ENCODE data around the gene RUNX1. TPM values are rescaled to one million over a fixed set of nuclear protein-coding genes. Genes with fewer than 3 reads are reported as not detected.

Gene RUNX1
- total RNA-seq, 1 experiment from 2014 or later, result 0.52 TPM

DNA sequence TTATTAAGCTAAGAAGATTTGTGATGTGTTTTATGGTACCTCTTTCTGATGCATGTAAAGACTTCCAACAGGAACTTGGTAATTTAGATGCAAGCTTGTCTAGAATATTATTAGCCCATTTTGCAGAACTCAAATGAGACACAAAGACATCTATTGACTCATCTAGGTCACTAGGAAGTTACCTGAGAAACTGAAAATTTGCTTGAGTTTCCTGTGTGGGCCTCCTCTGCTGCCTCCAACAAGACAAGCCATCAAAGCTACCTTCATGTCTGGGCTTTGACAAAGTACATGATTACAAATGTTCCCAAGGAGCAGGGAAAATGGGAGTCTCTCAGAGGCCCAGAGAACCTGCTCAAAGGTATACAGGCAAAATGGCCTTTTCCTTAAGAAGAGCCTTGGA lies 5.6 kb downstream of the RUNX1 start:
- Histone ChIP-seq H3K27ac (ENCODE audit: low read depth, low read length, poor library complexity, severe bottlenecking) (no peak overlapping the region), H3K27me3 (replicated peaks; ENCODE audit: insufficient read depth, low read depth, low read length, poor library complexity) (peaks cover 52% of the 10 kb centered on the region)
- POLR2A ChIA-PET (ENCODE audit: low non-redundant PET), result no interaction called here

DNA sequence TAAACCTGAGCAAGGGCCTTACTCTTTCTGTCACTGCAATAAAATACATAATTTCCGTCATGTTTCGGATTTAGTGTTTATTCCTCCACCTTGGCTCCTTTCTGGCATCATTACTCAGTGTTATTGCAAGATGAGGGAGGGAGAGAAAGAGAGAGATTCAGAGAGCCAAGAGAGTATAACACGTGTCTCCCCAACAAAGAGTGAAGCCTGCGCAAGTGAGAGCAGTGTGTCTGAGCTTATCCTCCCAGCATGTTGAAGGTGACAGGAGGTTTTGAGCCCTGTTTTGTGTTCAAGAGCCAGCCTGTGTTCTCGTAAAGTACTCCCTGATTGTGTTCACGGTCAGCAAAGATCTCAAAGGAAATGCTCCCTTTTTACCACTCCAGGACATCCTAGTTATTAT lies 6.3 kb downstream of the RUNX1 start:
- POLR2A ChIA-PET (ENCODE audit: low non-redundant PET), result no interaction called here
- H3K36me3 ChIP-seq (ENCODE audit: insufficient read depth, low read length, poor library complexity, severe bottlenecking), result no peaks in the 10 kb centered on the region
- CTCF ChIA-PET, result no interaction called here
- no peak for TF ChIP-seq EZH2 (IDR thresholded peaks at IDR 0.05; ENCODE audit: borderline replicate concordance, low read depth, low read length, poor library complexity, severe bottlenecking)
- TF ChIP-seq, protein P1, sequence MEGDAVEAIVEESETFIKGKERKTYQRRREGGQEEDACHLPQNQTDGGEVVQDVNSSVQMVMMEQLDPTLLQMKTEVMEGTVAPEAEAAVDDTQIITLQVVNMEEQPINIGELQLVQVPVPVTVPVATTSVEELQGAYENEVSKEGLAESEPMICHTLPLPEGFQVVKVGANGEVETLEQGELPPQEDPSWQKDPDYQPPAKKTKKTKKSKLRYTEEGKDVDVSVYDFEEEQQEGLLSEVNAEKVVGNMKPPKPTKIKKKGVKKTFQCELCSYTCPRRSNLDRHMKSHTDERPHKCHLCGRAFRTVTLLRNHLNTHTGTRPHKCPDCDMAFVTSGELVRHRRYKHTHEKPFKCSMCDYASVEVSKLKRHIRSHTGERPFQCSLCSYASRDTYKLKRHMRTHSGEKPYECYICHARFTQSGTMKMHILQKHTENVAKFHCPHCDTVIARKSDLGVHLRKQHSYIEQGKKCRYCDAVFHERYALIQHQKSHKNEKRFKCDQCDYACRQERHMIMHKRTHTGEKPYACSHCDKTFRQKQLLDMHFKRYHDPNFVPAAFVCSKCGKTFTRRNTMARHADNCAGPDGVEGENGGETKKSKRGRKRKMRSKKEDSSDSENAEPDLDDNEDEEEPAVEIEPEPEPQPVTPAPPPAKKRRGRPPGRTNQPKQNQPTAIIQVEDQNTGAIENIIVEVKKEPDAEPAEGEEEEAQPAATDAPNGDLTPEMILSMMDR (conservative IDR thresholded peaks at IDR 0.05; ENCODE audit: low read depth, low read length), result no peak
- H3K4me1 ChIP-seq (ENCODE audit: insufficient read depth, low read length, poor library complexity, severe bottlenecking), result no peaks in the 10 kb centered on the region
- H3K9me3 ChIP-seq (ENCODE audit: low read depth, low read length, poor library complexity, severe bottlenecking), result no peaks in the 10 kb centered on the region
- BruUV-seq (replicated peaks), result no TSS peak
- no peak overlapping the region for H3K27ac ChIP-seq (ENCODE audit: low read depth, low read length, poor library complexity, severe bottlenecking)
- H3K27me3 ChIP-seq (replicated peaks; ENCODE audit: insufficient read depth, low read depth, low read length, poor library complexity), result peaks cover 44% of the 10 kb centered on the region
- intact Hi-C loops (cut with micrococcal nuclease; ENCODE audit: unreplicated experiment), result no loop called here
- DNase-seq (ENCODE audit: low spot score), result no peak
- no peak overlapping the region for H3K4me3 ChIP-seq (ENCODE audit: low read depth, low read length, poor library complexity, severe bottlenecking)

More for the DNA sequence above, 5.6 kb downstream of the RUNX1 start:
- no TSS peak for BruUV-seq (replicated peaks)
- intact Hi-C loops (cut with micrococcal nuclease; ENCODE audit: unreplicated experiment), result no loop called here
- no peaks in the 10 kb centered on the region for H3K36me3 ChIP-seq (ENCODE audit: insufficient read depth, low read length, poor library complexity, severe bottlenecking)
- no peaks in the 10 kb centered on the region for H3K4me1 ChIP-seq (ENCODE audit: insufficient read depth, low read length, poor library complexity, severe bottlenecking)
- H3K4me3 ChIP-seq (ENCODE audit: low read depth, low read length, poor library complexity, severe bottlenecking), result no peak overlapping the region
- no peak for TF ChIP-seq EZH2 (IDR thresholded peaks at IDR 0.05; ENCODE audit: borderline replicate concordance, low read depth, low read length, poor library complexity, severe bottlenecking)
- TF ChIP-seq, protein P1 (conservative IDR thresholded peaks at IDR 0.05; ENCODE audit: low read depth, low read length), result no peak
- H3K9me3 ChIP-seq (ENCODE audit: low read depth, low read length, poor library complexity, severe bottlenecking), result no peaks in the 10 kb centered on the region
- CTCF ChIA-PET, result no interaction called here
- no peak for DNase-seq (ENCODE audit: low spot score)

DNA sequence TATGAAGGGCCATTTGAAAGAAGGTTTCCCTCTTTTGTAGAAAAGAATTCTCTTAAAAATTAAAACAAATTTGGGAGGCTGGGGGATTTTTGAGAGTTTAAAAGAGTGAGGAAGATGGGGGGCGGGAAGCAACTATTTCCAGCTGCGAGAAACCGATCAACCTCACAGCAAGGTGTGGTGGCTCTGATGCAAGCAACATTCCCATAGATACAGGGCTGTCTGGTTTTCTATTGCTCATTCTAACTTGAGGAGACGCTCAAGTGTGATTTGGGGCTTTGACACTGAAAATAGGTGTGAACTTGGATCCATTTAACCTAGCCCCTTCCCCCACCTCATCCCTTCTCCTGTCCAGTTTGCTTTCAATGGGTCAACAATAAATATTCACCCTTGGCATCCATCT lies 7.2 kb downstream of the RUNX1 start:
- TF ChIP-seq, protein P1 (conservative IDR thresholded peaks at IDR 0.05; ENCODE audit: low read depth, low read length), result no peak
- no peak for TF ChIP-seq EZH2 (IDR thresholded peaks at IDR 0.05; ENCODE audit: borderline replicate concordance, low read depth, low read length, poor library complexity, severe bottlenecking)
- H3K9me3 ChIP-seq (ENCODE audit: low read depth, low read length, poor library complexity, severe bottlenecking), result no peaks in the 10 kb centered on the region
- H3K36me3 ChIP-seq (ENCODE audit: insufficient read depth, low read length, poor library complexity, severe bottlenecking), result no peaks in the 10 kb centered on the region
- BruUV-seq (replicated peaks), result no TSS peak
- H3K4me1 ChIP-seq (ENCODE audit: insufficient read depth, low read length, poor library complexity, severe bottlenecking), result no peaks in the 10 kb centered on the region
- H3K27me3 ChIP-seq (replicated peaks; ENCODE audit: insufficient read depth, low read depth, low read length, poor library complexity), result peaks cover 35% of the 10 kb centered on the region
- H3K27ac ChIP-seq (ENCODE audit: low read depth, low read length, poor library complexity, severe bottlenecking), result no peak overlapping the region
- no peak for DNase-seq (ENCODE audit: low spot score)
- ChIA-PET CTCF (no interaction called here), POLR2A (ENCODE audit: low non-redundant PET) (no interaction called here)
- intact Hi-C loops (cut with micrococcal nuclease; ENCODE audit: unreplicated experiment), result no loop called here
- no peak overlapping the region for H3K4me3 ChIP-seq (ENCODE audit: low read depth, low read length, poor library complexity, severe bottlenecking)

All from A673 (cell line).